ENCODE results near the gene ERC2. TPM values are rescaled to one million over a fixed set of nuclear protein-coding genes. Genes with fewer than 3 reads are reported as not detected.

ERC2 gene
- total RNA-seq, 1 donor from 2014 or later = 32.5 TPM

DNA sequence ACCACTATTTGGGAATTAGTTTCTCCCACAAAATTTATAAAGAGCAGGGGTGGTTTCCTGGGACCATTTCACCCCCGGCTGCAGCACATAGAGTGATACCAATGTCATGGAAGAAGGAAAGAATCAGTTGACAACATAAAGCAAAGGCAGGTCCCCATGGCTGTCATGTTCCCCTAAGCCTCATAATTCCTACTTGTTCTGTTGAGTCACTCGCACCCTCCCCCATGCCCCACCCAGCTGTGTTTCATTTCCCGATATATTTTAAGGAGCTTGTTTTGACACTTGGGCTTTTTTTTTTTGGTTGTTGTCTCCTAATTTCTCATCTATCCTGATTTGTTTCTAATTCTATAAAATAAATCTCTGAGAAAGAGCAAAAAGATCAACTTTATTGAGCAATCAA, 24.9 kb downstream of the ERC2 start:
- Mint-ChIP-seq H3K4me3 (ENCODE audit: low read depth) (no peak overlapping the region), H3K4me1 (ENCODE audit: low read depth) (no peaks in the 10 kb centered on the region), H3K9me3 (ENCODE audit: low read depth) (peaks cover 4% of the 10 kb centered on the region), H3K27me3 (no peaks in the 10 kb centered on the region), H3K27ac (no peak overlapping the region), H3K36me3 (ENCODE audit: insufficient read depth) (peaks cover 2% of the 10 kb centered on the region)
- TF ChIP-seq, protein P1, sequence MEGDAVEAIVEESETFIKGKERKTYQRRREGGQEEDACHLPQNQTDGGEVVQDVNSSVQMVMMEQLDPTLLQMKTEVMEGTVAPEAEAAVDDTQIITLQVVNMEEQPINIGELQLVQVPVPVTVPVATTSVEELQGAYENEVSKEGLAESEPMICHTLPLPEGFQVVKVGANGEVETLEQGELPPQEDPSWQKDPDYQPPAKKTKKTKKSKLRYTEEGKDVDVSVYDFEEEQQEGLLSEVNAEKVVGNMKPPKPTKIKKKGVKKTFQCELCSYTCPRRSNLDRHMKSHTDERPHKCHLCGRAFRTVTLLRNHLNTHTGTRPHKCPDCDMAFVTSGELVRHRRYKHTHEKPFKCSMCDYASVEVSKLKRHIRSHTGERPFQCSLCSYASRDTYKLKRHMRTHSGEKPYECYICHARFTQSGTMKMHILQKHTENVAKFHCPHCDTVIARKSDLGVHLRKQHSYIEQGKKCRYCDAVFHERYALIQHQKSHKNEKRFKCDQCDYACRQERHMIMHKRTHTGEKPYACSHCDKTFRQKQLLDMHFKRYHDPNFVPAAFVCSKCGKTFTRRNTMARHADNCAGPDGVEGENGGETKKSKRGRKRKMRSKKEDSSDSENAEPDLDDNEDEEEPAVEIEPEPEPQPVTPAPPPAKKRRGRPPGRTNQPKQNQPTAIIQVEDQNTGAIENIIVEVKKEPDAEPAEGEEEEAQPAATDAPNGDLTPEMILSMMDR (IDR thresholded peaks at IDR 0.05; ENCODE audit: unreplicated experiment) = no peak
- no peak for DNase-seq (ENCODE audit: low spot score, unreplicated experiment)

DNA sequence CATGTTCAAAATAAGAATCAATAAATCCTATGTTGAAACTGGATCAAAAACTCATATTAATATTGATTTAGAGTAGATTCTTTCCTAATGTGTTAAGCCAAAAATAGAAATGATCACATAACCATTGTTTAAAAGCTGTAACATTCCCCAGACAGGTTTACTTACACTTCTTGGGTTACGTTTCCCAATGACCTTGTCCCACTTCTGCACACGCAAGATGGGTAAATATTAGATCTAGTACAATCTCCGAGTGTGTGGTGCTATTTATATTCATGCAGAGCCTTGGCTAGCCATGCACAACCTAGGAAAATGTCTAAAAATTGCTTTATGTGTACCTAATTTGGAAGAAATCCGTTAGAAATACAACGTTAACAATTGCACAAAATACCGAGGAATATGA, 39.6 kb downstream of the ERC2 start:
- H3K27ac Mint-ChIP-seq = no peak overlapping the region
- no peaks in the 10 kb centered on the region for H3K27me3 Mint-ChIP-seq
- TF ChIP-seq, protein P1 (IDR thresholded peaks at IDR 0.05; ENCODE audit: unreplicated experiment) = no peak
- no peak overlapping the region for H3K4me3 Mint-ChIP-seq (ENCODE audit: low read depth)
- DNase-seq (ENCODE audit: low spot score, unreplicated experiment) = no peak
- no peaks in the 10 kb centered on the region for H3K4me1 Mint-ChIP-seq (ENCODE audit: low read depth)
- no peaks in the 10 kb centered on the region for H3K9me3 Mint-ChIP-seq (ENCODE audit: low read depth)
- peaks cover 17% of the 10 kb centered on the region for H3K36me3 Mint-ChIP-seq (ENCODE audit: insufficient read depth)

DNA sequence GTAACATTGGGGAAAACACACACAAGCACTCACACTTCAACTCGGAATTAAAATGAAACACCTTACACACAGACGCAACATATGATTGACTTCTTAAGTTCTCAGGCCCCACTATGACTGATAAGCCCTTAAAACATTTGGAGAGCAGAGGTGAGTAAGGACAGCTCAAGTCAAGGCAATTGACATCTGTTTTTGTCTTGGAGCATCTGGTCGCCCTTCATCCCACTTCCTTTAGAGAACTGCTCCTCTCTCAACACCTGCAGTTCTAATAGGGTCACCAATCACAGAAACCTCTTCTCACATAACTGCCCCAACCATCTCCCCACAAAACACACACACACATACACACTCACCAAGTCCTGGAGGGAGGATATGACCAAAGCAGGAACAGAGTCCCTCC, 43.4 kb downstream of the ERC2 start:
- Mint-ChIP-seq H3K4me3 (ENCODE audit: low read depth) (no peak overlapping the region), H3K9me3 (ENCODE audit: low read depth) (no peaks in the 10 kb centered on the region), H3K36me3 (ENCODE audit: insufficient read depth) (peaks cover 12% of the 10 kb centered on the region), H3K27me3 (no peaks in the 10 kb centered on the region), H3K4me1 (ENCODE audit: low read depth) (peaks cover 1% of the 10 kb centered on the region), H3K27ac (no peak overlapping the region)
- TF ChIP-seq, protein P1 (IDR thresholded peaks at IDR 0.05; ENCODE audit: unreplicated experiment) = no peak
- DNase-seq (ENCODE audit: low spot score, unreplicated experiment) = no peak

DNA sequence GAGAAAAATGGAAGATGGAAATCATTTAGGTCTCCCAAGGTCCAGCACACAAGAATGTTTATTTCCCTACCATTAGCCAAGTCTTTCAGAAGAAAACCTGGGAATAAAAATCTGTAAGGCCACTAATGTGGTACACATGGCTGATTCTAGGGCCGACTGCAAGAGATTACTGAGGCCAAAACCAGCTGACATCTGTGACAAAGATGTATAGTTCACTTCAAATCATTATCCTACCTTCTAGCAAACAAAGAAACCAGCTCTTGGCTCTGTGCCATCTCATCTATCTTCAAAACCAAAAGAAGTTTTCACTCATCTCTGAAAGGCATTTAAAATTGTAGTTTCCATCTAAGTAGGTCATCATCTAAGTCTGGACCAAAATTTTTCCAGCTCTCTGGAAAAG, 43.9 kb downstream of the ERC2 start:
- H3K27me3 Mint-ChIP-seq = no peaks in the 10 kb centered on the region
- no peak for DNase-seq (ENCODE audit: low spot score, unreplicated experiment)
- H3K27ac Mint-ChIP-seq = no peak overlapping the region
- H3K36me3 Mint-ChIP-seq (ENCODE audit: insufficient read depth) = peaks cover 12% of the 10 kb centered on the region
- H3K4me1 Mint-ChIP-seq (ENCODE audit: low read depth) = peaks cover 1% of the 10 kb centered on the region
- no peaks in the 10 kb centered on the region for H3K9me3 Mint-ChIP-seq (ENCODE audit: low read depth)
- no peak overlapping the region for H3K4me3 Mint-ChIP-seq (ENCODE audit: low read depth)
- TF ChIP-seq, protein P1 (IDR thresholded peaks at IDR 0.05; ENCODE audit: unreplicated experiment) = no peak

DNA sequence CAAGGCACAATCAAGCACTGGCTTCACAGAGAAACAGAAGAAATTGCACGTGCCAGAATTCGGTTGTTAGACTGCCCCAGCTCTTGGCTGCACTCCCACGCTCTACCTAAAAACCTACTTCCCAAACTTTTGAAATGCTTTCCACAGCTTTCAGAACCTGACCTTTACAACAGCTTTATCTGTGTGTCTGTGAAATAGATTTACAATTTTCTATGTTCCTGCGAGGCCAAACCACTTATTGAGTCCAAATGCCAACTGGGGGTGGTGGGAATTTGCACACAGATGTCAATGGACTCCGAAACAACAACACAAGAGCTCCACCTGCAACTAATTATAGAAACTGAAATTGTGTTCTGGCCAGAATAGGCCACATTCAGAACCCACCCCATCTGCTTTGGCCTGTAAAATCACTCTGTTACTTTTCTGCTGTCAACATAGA, 44.6 kb downstream of the ERC2 start:
- TF ChIP-seq, protein P1 (IDR thresholded peaks at IDR 0.05; ENCODE audit: unreplicated experiment) = no peak
- H3K27me3 Mint-ChIP-seq = no peaks in the 10 kb centered on the region
- no peak overlapping the region for H3K4me3 Mint-ChIP-seq (ENCODE audit: low read depth)
- H3K9me3 Mint-ChIP-seq (ENCODE audit: low read depth) = no peaks in the 10 kb centered on the region
- H3K27ac Mint-ChIP-seq = no peak overlapping the region
- H3K36me3 Mint-ChIP-seq (ENCODE audit: insufficient read depth) = peaks cover 10% of the 10 kb centered on the region
- H3K4me1 Mint-ChIP-seq (ENCODE audit: low read depth) = peaks cover 1% of the 10 kb centered on the region
- DNase-seq (ENCODE audit: low spot score, unreplicated experiment) = no peak
